ENCODE data around the gene LUC7L2.
"Not testable (repeated sequence)": the region's sequence is repeated elsewhere in the genome, so short reads cannot be mapped to it uniquely, and the experiment has no call there.

The LUC7L2 gene

GRCh38 chr7:139403601-139404000 lies 43.9 kb downstream of the LUC7L2 start:
- no peak for DNase-seq

- DNase-seq: no peak
These were observed 47.9 kb downstream of the LUC7L2 start for GRCh38 chr7:139407555-139407954.

DNA sequence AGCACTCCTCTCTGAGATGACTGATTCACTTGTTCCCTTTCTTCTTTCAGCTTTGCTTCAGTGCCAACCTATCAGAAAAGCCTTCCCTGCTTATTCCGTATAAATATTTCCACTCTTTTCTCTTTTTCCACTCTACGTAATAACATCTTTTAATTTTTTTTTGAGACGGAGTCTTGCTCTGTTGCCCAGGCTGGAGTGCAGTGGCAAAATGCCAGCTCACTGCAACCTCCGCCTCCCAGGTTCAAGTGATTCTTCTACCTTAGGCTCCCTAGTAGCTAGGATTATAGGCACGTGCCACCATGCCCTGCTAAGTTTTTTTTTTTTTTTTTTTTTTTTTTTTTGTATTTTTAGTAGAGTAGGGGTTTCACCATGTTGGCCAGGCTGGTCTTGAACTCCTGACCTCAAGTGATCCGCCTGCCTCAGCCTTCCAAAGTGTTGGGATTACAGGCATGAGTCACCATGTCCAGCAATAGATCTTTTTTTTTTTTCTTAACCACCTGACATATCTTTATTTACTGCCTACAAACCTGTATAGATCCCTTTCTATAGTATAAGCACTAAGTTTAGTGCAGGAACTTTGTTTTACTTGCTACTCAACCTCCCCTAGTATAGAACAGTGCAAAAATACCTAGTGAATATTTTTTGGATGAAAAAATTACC lies 55.2 kb downstream of the LUC7L2 start:
- DNase-seq: not testable (repeated sequence)

DNA sequence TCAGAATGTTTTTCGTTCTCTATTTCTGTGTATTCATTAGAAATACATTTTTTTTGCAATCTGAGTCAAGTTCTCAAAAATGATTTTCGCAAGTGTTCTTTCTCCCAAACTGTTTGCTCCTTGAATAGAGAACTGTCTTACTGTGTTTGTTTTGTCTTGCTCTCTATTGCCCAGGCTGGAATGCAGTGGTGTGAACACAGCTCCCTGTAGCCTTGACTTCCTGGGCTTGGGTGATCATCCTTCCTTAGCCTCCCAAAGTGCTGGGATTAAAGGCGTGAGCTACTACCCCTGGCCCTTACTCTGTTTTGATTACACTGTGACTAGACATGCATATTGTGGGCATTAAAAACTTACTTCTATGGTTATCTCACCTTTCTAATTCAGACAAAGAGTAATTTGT lies 56.7 kb downstream of the LUC7L2 start:
- no peak for DNase-seq

DNA sequence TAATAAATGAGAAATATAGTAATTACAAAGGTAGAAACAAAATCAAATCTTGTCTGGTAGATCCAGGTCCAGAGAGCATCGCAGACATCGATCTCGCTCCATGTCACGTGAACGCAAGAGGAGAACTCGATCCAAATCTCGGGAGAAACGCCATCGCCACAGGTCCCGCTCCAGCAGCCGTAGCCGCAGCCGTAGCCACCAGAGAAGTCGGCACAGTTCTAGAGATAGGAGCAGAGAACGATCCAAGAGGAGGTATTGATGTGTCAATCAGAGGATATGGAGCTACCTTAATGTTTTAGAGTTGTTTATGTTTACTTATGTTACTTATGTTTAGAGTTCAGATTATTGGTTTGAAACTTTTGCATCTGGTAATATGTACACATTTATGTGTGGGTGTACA lies 57.8 kb downstream of the LUC7L2 start:
- DNase-seq: no peak

DNA sequence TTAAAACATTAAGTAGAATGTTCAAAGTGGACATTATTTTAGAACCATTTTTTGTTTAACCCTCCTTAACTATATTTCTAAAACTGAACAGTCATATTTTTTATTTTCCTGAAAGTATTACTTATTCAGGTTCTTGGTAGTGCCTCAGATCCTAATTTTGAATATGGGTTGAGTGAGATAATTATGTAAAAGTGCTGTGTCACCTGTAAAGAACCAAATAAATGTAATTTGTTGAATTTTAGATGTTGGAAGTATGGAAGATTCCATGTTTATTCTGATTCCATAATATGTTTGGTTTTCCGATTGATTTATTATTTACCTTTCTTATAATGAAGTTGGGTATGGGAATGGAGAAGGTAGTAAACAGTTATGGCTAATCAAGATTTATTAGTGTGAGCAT lies 61.4 kb downstream of the LUC7L2 start:
- no peak for DNase-seq

- DNase-seq: no peak
These were observed 62.4 kb downstream of the LUC7L2 start for GRCh38 chr7:139422126-139422525.

DNA sequence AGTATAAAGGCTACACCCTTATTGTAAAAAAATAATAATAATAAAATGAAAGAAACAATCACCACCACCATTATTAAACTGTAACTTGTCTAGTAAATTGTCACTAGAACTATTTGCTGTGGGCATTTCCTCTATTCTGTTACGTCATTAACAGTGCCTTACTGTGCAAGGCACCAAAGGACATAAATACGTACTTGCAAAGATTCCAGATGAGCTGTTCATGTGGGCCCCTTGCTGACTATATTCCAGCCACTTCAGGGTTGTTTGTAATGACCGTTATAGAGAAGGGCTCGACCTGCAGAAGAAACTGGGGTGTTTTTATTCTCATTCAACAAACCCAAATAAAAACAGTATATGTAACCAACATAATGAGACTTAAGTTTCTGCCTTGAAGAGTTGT lies 63.4 kb downstream of the LUC7L2 start:
- no peak for DNase-seq

DNA sequence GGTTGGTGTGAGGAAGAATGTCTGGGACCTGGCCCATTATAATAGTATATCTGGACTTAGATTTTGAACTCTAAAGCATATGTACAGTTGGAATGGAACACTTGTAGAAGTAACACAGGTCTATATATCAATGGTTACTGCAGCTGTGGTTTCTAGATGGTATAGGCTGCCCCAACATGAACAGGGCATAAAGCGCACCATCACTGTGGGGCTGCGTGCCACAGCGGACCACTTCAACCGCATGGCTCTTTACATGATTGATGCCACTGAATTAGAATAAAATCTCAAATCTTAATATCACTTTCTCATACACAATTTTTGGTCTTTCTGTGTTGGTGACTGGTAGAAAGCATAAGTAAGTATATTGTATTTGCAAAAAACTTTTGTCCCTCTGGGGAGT lies 64.3 kb downstream of the LUC7L2 start:
- no peak for DNase-seq

DNA sequence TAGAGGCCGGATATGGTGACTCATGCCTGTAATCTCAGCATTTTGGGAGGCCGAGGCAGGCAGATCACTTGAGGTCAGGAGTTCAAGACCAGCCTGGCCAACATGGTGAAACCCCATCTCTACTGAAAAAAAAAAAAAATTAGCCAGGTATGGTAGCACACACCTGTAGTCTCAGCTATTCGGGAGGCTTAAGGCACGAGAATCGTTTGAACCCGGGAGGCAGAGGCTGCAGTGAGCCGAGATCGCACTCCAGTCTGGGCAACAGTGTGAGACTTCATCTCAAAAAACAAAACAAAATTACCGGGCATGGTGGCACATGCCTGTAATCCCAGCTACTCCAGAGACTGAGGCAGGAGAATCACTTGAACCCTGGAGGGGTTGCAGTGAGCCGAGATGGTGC lies 66.0 kb downstream of the LUC7L2 start:
- not testable (repeated sequence) for DNase-seq

DNA sequence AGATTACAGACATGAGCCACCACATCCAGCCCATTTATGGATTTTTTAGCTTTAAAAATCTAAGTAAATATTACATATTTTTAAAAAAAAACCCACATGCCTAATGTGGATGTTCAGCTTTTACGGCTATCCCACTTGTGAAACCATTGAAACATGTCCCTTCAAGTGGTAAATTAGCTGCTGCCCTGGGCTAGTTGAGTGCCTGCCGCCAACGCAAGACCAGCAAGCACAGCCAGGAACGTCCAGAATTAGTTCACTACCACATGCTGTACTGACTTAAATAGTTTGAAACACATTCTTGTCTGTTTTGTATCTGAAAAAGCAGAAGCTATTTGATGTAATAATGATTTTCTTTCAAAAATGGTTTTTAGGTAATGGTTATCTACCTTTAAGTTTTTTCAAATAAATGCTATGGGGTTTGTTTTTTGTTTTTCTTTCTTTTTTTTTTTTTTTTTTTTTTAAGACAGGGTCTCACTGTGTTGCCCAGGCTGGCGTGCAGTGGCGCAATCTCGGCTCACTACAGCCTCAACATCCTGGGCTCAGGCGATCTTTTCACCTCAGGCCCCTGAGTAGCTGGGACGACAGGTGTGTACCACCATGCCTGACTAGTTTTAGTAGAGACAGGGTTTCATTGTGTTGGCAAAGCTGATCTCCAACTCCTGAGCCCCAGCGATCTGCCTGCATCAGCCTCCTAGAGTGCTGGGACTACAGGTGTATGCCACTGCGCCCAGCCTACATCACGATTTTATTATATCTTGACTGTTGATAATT lies 66.7 kb downstream of the LUC7L2 start:
- DNase-seq: no peak

GRCh38 chr7:139427029-139427420 lies 67.3 kb downstream of the LUC7L2 start:
- no peak for DNase-seq

DNA sequence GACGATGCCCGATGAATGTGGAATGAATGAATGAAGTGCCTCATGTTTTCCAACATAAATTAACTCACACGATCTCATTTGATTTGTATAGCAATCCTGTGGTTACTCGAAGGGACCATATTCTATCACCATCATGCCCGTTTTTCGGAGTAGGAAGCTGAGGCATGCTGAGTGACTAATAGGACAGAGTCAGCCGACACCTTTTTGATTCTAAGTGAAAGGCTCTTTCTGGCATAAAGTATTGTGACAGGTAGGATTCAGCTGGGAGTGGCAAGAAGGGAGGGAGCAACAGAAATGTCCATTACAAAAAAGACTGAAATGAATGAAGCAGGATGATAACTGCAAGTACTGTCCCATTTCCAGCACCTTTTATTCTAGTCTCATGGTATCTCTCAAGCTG lies 68.1 kb downstream of the LUC7L2 start:
- DNase-seq: no peak

- DNase-seq: not testable (repeated sequence)
These were observed 70.0 kb downstream of the LUC7L2 start for GRCh38 chr7:139429735-139430134.

DNA sequence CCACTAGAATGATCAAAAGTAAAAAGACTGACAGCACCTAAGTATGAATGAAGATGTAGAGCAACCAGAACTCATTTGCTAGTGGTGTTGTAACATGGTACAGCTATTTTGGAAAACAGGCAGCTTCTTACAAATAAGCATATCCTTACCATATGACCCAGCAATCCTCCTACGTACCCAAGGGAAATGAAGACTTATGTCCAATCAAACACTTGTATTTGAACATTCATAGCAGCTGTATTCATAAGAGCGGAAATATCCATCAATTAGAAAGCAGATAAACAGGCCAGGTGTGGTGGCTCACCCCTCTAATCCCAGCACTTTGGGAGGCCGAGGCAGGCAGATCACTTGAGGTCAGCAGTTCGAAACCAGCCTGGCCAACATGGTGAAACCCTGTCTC lies 70.7 kb downstream of the LUC7L2 start:
- DNase-seq: no peak

GRCh38 chr7:139431010-139431409 lies 71.3 kb downstream of the LUC7L2 start:
- no peak for DNase-seq

- DNase-seq: no peak
These were observed 71.8 kb downstream of the LUC7L2 start for GRCh38 chr7:139431459-139431858.

GRCh38 chr7:139436806-139437205 lies 77.1 kb downstream of the LUC7L2 start:
- DNase-seq: no peak

- DNase-seq: no peak
These were observed 79.7 kb downstream of the LUC7L2 start for GRCh38 chr7:139439375-139439774.

GRCh38 chr7:139441961-139442360 lies 82.3 kb downstream of the LUC7L2 start:
- no peak for DNase-seq

GRCh38 chr7:139446051-139446890 lies 86.6 kb downstream of the LUC7L2 start:
- no peak for DNase-seq

DNA sequence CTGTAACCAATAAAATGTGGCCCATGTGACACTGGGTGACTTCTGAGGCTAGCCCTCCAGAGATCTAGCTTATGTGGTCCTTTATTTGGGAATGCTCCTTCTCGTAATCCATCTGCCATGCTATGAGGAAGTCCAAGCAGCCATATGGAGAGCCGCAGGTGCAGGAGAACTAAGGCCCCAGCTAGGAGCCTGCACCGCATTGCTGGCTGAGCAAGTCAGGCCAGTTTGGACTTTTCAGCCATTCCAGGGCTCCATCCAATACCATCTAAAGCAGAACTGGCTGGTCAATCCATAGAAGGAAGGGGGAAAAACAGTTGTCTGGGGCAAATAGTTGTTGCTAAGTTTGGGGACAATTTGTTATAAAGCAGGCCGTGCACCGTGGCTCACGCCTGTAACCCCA lies 91.2 kb downstream of the LUC7L2 start:
- DNase-seq: no peak

GRCh38 chr7:139451638-139452037 lies 91.9 kb downstream of the LUC7L2 start:
- DNase-seq: no peak
